UCSD-AML1 (cell line): Measurements from ENCODE around the gene CLASP1.

Experiments
- DNase-seq: peaks from one replicate; lab custom pipeline; 2025; ENCODE audit not compliant: unreplicated experiment; lab: John Stamatoyannopoulos, UW

The CLASP1 gene

DNA sequence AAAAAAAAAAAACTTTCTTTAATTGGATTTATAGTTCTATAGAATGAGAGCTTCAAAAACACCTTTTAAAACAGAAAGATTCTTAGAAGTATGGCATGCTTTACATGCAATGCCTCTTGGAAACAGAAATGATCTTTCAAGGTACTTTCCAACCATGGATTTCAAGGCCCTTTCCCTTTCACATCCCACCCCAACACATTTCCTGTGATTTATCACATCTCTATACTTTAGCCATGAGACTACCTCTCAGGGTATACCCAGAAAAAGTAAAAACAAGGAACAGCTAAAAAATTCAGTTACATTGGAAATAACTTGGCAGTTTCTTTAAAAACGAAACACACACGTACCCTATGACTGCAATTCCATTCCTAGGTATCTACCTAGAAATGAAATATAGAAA, 103.3 kb downstream of the CLASP1 start:
- DNase-seq: no peak

DNA sequence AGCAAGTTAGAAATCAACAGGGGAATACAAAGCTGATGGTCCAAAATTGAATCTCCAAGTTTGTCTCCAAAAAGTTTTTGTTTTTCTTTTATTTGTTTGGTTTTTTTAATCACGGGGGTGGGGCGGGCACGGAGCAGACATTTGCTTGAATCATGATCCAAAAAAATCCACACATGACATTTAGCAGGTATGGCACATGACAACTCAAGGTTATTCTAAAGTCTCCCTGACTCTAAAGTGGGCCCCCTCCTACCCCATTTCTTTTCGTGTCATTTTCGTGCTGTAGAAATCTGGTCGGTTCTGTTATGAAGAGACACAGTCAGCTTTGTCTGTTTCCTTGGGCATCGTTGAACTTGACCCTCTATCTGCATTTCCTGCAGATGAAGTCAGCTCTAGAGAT, 104.0 kb downstream of the CLASP1 start:
- DNase-seq: no peak

DNA sequence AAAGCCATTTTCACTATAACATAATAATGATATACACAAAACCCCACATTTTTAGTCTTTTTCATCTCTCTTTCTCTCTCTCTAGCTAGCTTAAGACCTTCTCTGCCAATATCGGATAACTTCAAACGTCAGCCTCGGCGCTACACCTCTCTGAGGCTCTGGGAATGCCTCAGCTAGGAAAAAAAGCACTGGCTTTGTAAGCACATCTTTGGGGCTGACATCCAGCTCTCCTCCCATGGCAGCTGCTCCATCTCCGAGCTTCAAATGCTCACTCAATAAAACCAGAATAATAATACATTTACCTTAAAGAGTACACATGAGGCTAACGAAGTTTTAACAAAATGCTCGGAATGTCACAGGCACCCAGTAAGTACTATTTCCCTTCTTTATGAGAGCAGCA, 107.8 kb downstream of the CLASP1 start:
- DNase-seq: no peak

DNA sequence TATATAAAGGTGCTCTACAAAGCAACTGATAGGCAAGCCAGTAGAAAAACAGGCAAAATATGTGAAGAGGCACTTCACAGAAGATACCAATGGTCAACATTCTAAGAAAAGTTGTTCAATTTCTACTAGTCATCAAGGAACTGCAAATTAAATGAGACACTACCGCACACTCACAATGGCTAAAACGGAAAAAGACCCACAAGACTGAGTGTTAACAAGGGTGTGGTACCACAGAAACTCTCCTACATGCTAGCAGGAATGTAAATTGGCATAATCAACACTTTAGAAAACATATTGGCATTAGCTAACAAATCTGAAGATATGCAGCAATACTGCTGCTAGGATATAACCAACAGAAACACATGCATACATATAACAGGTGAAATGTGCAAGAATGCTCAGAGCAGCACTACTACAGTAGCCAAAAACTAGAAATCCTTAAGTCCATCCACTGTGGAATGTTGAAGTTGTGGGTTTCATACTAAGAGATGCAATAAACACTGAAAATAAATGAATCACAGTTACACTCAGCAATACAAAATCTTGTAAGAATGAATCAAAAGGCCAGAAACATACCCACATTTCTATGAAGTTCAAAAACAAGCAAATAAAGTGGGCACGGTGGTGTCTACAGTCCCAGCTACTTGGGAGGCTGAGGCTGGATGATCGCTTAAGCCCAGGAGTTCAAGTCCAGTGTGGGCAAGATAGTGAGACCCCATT, 109.4 kb downstream of the CLASP1 start:
- no peak for DNase-seq

DNA sequence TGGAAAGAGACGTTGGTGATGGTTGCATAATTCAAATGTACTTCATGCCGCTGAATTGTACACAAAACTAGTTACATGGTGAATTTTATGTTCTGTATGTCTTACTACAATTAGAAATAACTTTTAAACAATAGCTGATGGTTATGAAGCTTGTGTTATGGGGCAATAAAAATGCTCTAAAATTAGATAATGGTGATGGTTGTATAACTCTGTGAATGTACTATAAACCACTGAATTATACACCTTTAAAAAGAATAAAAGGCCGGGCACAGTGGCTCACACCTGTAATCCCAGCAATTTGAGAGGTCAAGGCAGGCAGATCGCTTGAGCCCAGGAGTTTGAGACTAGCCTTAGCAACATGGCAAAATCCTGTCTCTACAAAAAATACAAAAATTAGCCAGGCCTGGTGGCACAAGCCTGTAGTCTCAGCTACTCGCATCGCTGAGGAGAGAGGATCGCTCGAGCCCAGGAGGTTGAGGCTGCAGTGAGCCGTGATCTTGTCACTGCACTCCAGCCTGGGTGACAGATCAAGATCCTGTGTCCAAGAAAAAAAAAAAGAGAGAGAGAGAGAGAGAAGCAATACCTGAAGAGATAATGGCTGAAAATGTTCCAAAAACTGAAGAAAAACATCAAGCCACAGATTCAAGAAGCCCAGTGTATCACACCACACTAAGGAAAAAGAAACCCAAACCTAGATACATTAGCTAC, 112.3 kb downstream of the CLASP1 start:
- DNase-seq: no peak

DNA sequence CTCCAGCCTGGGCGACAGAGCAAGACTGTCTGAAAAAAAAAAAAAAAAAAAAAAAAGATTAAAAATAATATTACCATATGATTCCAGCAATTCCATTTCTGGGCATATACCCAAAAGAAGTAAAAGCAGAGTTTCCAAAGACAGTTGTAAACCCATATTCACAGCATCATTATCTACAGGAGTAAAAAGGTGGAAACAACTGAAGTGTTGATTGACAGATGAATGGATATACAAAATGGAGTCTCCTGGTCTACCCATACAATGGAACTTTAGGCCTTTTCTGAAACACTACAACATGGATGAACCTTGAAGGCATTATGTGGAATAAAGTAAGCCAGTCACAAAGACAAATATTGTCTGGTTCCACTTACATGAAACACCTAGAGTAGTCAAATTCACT, 112.9 kb downstream of the CLASP1 start:
- DNase-seq: no peak

DNA sequence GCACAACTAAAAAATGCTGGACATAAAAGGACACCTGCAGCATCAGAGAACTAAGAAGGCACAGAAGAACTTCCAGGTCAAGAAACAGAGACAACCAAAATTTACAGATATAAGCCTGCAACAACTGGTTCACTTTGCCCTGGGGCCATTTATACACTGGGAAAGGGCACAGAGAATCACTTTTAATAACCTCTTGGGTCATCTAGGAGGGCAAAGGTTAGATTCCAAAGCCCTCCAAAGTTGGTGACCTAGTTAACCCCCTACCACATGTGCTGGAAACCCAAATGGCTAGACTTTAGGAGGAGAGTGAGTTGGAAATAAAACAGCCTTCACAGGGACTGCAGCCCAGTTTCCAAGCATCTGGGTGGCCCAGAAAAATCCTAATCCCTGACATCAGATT, 115.3 kb downstream of the CLASP1 start:
- DNase-seq: no peak

DNA sequence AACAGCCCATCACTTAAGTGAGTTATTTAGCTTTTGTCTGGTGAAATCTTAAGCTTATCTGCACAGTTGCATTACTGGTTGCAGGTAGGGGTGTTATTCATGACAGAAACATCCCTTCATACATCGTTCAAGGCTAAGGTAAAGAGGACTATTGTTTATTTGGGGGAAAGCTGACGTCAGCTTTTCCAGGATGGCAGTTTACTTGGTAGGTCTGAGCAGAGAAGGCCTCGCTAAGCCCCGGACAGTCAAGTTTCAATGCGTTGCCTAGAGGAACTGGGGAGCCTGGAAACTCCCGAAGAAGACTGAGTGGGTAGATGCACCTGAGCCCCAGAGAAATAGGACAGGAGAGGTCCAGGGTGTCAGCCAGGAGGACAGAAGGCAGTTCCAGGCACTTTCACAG, 116.4 kb downstream of the CLASP1 start:
- DNase-seq: no peak

DNA sequence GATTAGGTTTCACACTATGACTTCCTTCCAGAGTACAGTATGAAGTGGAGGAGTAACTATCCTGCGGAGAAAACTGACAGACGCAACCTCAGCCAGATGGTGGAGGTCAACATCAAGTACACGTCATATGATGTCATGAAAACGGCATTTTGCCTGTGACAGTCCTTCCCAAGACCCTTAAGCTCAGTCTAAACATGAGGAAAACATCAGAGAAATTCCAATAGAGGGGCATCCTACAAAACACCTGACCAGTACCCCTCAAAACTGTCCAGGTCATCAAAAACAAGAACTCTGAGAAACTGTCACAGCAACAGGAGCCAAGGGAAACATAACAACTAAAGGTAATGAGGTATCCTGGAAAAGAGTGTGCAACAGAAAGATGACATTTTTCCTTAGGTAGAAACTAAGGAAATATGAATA, 116.9 kb downstream of the CLASP1 start:
- DNase-seq: no peak

DNA sequence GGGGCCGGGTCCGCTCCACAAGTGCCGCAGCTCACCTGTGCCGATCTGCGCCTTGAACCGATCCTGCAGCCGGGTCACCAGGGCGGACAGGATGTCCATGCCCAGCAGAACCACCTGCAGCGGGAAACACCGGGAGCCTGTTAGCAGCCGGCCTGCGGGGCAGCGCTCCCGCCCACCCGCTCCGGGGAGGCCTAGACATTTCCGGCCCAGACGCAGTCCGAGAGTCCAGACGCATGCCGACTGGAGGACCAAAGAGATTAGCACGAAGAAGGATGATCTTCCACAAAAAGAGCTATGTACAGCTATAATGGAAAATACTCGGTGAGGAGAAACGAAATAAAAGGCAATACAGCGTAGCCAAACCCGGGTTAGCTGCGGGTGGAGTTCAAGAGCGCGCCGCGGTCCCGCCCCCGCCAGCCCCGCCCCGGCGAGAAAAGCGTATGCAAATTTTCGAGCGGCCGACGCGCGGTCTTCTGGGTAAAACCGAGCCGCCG, 119.0 kb downstream of the CLASP1 start:
- peak; percentile 80 for DNase-seq

DNA sequence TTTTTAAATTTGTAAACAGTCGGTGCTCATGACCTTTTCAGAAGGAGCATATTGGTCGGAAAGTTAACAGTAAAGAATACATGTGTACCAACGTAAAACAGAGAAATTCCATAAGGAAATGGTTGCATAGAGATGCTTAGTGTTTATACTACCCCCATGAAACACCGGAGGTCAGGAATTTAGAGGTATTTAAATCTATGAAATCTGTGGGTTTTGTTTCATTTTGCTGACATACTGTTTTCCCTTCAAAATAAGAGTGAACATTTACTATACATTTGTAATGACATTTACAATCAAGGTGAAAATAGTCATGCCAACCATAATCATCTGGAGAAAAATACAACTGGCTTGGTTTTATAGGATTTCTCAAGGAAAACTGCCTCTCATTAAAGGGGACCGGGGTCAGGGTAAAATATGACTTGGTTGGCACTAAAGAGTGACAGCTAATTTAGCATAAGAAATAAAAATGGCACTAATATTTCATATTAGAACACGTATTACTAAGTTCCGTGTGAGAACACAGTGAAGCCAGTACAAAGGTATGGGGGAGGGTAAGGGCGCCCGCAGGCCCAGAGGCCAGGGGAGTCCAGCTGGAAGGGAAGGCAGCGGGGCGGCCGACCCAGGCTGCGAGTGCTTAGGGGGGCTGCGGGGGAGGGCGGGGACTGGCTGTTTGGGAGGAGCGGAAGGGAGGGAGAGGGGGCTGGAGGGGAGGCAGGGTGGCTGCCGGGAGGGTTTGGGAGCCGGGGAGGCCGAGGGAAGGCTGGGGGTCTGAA, 119.6 kb downstream of the CLASP1 start:
- DNase-seq: peak; percentile 75

DNA sequence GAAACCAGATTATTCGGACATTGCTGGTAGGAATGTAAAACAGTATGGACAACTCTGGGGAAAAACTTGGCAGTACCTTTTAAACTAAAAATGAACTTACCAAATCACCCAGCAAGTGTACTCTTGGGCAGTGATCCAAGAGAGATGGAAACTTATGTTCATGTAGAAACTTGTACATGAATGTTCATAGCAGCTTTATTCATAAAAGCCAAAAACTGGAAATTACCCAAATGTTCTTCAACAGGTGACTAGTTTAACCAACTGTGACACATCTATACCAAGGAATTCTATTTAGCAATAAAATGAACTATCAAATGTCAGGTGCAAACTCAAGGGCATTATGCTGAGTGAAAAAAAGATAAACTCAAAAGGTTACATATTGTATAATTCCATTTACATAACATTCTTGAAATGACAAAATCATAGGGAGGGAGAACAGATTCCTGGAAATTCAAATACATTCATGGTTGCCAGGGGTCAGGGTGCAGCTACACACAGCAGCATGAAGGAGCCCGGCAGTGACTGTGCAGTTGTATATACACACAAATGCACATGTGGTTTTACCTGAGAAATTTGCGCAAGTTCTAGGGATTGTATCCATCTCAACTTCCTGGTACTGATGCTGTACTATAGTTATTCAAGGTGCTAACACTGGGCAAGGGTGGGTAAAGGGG, 122.1 kb downstream of the CLASP1 start:
- no peak for DNase-seq

DNA sequence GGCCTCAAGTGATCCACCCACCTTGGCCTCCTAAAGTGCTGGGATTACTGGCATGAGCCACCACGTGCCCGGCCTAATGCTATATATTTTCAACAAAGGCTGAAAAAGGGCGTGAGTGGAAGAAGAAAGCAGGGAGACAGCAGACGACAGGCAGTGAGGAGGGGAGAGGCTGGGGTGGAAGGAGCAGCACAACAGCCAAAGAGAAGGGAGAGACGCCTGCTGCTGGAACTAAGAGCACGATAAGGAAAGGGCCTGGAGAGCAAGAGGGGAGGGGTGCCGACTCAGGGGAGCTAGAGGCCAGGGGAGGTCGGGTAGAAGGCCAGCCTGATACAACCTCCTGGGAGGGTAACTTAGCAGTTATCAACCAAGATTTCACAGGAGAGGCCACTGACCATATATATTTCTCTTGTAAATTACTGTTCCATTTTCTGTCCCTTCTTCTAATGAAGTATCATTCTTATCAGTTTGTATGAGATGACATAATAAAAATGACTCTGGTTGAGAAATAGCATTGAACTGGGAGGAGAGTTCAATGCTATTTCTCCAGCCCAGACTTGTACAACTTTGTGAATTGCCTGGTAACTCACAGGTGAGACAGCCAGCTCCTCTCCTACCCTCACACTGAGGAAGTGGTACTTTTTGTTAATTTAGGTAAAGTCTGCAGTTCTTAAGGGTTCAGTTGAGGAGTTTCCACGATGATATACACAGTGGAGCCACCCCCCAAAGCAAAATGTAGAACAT, 124.4 kb downstream of the CLASP1 start:
- DNase-seq: no peak

DNA sequence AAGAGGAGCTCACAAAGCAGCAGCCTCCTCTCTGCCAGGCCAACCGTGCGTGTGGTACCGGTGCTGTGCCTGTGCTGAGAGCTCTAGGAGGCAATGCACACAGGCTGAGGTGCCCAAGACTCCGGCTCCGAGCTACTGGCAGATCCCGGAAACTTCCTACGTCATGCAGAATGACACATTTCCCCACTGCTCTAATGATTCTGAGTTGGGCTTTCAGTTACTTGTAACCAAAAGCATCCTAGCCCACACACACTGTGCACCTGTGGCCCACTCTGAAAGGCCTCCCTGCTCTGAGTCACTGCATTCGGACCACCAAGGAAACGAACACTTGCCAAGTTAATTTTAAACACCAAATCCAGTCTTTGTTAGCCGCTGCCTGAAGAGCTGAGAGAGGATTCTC, 127.9 kb downstream of the CLASP1 start:
- no peak for DNase-seq

DNA sequence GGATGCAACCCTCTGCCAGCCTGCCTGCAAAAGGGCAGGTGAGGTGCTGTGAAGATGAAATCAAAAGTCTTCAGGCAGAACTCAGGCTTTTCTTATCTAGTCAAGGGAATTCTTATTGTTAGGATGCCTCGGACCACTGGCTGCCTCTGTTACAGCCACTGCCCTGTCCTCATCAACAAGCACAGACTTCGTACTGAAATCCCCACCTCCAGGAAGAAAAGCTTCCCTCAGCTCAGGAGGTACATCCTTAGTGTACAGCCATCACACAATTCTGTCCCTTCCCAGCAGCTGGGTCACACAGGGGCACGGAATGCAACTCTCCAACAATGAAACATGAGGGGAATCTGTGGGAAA, 128.6 kb downstream of the CLASP1 start:
- no peak for DNase-seq

DNA sequence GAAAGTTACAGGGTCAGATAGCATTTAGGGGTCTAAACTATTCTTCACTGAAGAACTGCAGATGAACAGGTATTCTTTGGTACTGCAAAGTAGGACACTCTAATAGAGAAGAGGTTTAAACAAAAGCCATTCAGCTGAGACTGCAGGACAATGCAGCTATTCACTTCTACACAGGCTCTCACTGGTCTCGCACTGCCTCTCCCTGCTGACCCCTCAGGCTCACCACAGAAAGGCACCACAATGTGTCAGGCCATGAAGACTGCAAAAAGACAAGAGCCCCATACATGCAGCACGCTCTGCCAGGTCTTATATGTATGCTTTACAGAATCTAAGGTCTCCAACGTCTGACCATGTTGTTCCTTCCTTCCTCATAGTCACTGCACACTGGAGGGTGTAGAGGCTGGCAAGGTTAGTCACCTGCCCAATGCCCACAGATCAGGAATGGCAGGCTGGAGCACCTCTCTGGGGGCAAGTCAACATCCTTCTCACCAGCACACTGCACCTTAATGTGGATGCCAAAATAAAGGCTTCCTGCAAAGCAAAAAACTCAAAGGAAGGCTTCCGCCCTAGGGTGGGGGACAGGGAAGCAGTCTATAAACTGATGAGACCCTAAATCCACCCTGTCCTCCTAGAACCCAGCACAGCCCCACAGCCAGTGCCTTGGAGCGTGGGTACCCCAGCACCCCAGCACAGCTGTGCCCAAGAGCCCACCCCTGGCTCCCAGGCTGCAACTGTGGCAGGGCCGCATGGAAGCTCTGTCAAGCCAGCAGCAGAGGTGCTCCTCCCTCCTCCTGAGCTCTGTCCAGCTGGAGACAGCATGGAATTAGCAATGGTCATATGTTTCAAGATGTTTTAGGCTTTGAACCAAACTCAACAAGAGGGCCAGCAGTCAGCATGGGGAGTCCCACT, 129.3 kb downstream of the CLASP1 start:
- DNase-seq: no peak

DNA sequence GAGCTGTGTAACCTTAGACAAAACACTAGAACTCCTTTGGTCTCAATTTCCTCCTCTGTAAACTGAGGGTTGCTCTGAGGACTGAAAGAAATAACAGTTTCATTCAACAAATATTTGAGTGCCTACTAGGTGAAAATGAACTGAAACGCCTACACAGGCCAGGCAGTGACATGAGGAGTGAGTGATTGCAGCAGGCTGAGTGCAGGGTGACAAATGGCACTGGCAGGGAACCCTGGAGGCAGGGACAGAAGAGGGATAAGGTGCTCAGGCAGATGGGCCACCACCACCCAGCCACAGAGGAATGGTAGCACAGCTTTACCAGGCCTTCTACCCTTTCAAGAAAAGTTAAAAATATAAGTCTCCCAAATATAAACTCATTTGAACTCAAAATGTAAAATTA, 130.1 kb downstream of the CLASP1 start:
- DNase-seq: no peak

DNA sequence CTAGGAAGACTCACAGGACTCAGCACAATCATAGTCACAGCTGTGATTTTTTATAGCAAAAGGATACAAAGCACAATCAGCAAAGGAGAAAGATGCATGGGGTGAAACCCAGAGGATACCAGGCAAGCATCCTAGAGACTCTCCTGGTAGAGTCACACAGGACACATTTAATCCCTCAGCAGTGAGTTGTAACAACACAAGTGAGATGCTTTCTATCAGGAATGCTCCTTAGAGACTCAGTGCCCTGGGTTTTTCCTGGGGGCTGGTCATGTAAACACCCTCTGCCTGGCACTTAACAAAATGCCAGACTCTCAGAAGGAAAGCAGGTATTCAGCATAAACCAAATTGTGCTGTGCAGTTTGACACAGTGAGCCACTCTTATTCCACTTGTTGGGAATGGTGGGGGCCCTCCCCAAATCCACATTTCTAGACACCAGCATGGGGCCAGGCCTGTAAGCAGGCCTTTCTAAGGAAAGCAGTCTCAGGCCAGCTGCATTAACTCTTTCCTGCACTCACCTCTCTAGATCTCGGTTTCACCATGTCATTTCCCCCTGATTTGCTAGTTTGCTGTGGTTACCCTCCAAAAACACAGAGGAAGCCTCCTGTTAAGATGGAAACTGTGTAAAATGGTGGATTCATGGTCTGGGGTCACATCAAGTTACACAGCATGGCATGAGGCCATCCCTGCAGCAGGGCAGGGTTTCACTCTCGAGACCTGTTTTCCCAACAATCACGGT, 135.5 kb downstream of the CLASP1 start:
- no peak for DNase-seq

DNA sequence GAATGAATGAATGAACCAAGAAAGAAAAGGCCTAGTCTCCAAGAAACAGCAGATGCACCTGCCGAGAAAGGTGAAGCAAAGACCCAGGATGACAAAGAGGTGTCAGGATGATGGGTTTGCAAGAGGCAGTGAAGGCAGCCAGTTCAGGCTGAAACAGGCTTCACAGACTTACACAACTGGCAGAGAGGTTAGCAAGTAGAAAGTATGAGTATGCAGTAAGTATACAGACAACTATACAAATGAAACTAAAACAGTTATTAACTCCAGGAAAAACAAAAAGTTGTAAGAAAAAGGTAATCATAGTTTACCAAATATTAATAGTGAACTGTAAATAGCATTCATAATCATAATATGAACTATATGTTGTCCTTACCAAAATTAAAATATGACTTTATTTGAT, 138.4 kb downstream of the CLASP1 start:
- DNase-seq: no peak
